ENCODE data around the gene CLEC17A. TPM values are rescaled to one million over a fixed set of nuclear protein-coding genes. Genes with fewer than 3 reads are reported as not detected.

The CLEC17A gene
- total RNA-seq, 1 donor from 2014 or later, result 0.09 TPM

DNA sequence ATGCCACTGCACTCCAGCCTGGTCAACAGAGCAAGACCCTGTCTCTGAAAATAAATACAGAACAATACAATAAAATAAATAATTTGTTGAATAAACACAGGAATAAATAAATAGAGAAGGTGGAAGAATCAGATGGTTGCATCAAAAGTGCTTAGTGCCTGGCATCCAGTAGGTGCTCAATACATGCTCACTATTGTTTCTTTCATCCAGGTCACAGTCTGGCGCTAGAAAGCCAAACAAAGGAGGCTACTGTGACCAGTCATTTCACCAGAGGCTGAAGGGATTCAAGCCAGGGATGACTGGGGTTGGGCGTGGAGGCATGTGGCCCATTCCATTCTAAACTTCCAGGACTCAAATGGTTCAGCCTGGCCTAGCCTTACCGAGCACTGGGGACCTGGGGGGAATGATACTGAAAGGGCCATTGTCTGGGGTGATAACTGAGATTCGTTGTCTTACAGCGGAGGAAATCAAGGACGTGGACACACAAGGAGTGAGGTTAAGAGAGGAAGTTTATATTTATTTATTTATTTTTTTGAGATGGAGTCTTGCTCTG lies 7.4 kb upstream of the CLEC17A start:
- no peak overlapping the region for H2AFZ ChIP-seq (ENCODE audit: low read depth, low read length)
- no peaks in the 10 kb centered on the region for H3K9me3 Mint-ChIP-seq (ENCODE audit: unreplicated experiment)
- FAIRE-seq, result no peak
- H3K4me1 ChIP-seq (ENCODE audit: insufficient read depth, low read length), result peaks cover 7% of the 10 kb centered on the region
- no peak for DNase-seq (ENCODE audit: low read depth)
- no peaks in the 10 kb centered on the region for H3K9me3 ChIP-seq (ENCODE audit: insufficient read depth, low read depth, low read length)
- H3K27me3 Mint-ChIP-seq (ENCODE audit: low read depth, unreplicated experiment), result no peaks in the 10 kb centered on the region
- H3K27ac Mint-ChIP-seq (ENCODE audit: unreplicated experiment), result no peak overlapping the region
- no peak overlapping the region for H3K4me2 ChIP-seq (ENCODE audit: low read length)
- no peak overlapping the region for H3K4me3 Mint-ChIP-seq (ENCODE audit: unreplicated experiment)
- H3K4me1 Mint-ChIP-seq (ENCODE audit: low read depth, unreplicated experiment), result peaks cover 2% of the 10 kb centered on the region
- no peak for TF ChIP-seq EZH2 (IDR thresholded peaks at IDR 0.05; ENCODE audit: insufficient read depth, low read length)
- no peak overlapping the region for H3K9ac ChIP-seq (ENCODE audit: low read length)
- H3K36me3 ChIP-seq (ENCODE audit: insufficient read depth, low read length), result no peaks in the 10 kb centered on the region
- H3K79me2 ChIP-seq (ENCODE audit: insufficient read depth, low read length), result peaks cover 14% of the 10 kb centered on the region
- H3K4me3 ChIP-seq (ENCODE audit: insufficient read depth, low read depth, low read length), result no peak overlapping the region
- no peak overlapping the region for H3K27ac ChIP-seq (ENCODE audit: low read depth, low read length)
- no peaks in the 10 kb centered on the region for H3K27me3 ChIP-seq (ENCODE audit: insufficient read depth, low read length)
- H3K36me3 Mint-ChIP-seq (ENCODE audit: low read depth, unreplicated experiment), result no peaks in the 10 kb centered on the region
- H4K20me1 ChIP-seq (ENCODE audit: insufficient read depth, low read length), result no peaks in the 10 kb centered on the region

DNA sequence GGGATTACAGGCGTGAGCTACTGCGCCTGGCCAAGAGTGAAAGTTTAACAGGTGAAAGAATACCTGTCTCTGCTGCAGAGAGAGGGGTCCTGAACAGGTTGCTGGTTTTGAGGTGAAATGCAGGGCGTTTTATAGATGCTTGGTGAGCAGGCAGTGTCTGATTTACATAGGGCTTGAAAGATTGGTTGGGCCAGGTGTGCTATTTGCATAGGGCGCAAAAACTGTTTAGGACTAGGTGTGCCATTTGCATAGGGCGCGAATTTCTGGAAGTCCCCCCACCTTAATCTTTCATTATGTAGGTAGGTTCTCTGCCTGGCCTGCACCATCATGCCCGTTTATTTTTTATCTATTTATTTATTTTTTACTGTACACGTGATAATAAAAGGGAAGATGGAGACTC lies 6.5 kb upstream of the CLEC17A start:
- DNase-seq (ENCODE audit: low read depth) (no peak), FAIRE-seq (no peak)
- H3K9ac ChIP-seq (ENCODE audit: low read length), result no peak overlapping the region
- Mint-ChIP-seq H3K4me1 (ENCODE audit: low read depth, unreplicated experiment) (no peaks in the 10 kb centered on the region), H3K27ac (ENCODE audit: unreplicated experiment) (no peak overlapping the region), H3K27me3 (ENCODE audit: low read depth, unreplicated experiment) (no peaks in the 10 kb centered on the region), H3K36me3 (ENCODE audit: low read depth, unreplicated experiment) (no peaks in the 10 kb centered on the region), H3K4me3 (ENCODE audit: unreplicated experiment) (no peak overlapping the region), H3K9me3 (ENCODE audit: unreplicated experiment) (no peaks in the 10 kb centered on the region)
- TF ChIP-seq, protein P1, sequence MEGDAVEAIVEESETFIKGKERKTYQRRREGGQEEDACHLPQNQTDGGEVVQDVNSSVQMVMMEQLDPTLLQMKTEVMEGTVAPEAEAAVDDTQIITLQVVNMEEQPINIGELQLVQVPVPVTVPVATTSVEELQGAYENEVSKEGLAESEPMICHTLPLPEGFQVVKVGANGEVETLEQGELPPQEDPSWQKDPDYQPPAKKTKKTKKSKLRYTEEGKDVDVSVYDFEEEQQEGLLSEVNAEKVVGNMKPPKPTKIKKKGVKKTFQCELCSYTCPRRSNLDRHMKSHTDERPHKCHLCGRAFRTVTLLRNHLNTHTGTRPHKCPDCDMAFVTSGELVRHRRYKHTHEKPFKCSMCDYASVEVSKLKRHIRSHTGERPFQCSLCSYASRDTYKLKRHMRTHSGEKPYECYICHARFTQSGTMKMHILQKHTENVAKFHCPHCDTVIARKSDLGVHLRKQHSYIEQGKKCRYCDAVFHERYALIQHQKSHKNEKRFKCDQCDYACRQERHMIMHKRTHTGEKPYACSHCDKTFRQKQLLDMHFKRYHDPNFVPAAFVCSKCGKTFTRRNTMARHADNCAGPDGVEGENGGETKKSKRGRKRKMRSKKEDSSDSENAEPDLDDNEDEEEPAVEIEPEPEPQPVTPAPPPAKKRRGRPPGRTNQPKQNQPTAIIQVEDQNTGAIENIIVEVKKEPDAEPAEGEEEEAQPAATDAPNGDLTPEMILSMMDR (IDR thresholded peaks at IDR 0.05; ENCODE audit: insufficient read depth, low read depth, low read length), result no peak
- no peak for TF ChIP-seq EZH2 (IDR thresholded peaks at IDR 0.05; ENCODE audit: insufficient read depth, low read length)
- no peak overlapping the region for H3K4me3 ChIP-seq (ENCODE audit: insufficient read depth, low read depth, low read length)
- H3K9me3 ChIP-seq (ENCODE audit: insufficient read depth, low read depth, low read length), result no peaks in the 10 kb centered on the region
- no peaks in the 10 kb centered on the region for H4K20me1 ChIP-seq (ENCODE audit: insufficient read depth, low read length)
- H2AFZ ChIP-seq (ENCODE audit: low read depth, low read length), result no peak overlapping the region
- no peaks in the 10 kb centered on the region for H3K27me3 ChIP-seq (ENCODE audit: insufficient read depth, low read length)
- H3K27ac ChIP-seq (ENCODE audit: low read depth, low read length), result no peak overlapping the region
- no peaks in the 10 kb centered on the region for H3K36me3 ChIP-seq (ENCODE audit: insufficient read depth, low read length)
- peaks cover 6% of the 10 kb centered on the region for H3K79me2 ChIP-seq (ENCODE audit: insufficient read depth, low read length)
- H3K4me2 ChIP-seq (ENCODE audit: low read length), result no peak overlapping the region
- no peaks in the 10 kb centered on the region for H3K4me1 ChIP-seq (ENCODE audit: insufficient read depth, low read length)

DNA sequence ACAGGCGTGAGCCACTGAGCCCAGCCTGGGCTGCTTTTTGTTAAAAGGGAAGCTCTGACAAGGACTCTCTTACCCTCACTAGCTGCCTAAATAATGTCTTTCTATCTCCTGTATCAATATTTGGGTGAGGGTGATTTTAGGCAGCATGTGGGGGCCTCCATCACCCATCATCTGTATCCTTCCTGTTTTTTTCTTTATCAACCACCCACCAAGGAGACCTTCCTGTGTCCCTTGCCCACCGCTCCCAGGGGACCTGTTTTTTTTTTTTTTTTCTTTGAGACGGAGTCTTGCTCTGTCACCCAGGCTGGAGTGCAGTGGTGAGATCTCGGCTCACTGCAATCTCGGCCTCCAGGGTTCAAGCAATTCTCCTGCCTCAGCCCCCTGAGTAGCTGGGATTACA lies 5.6 kb upstream of the CLEC17A start:
- DNase-seq (ENCODE audit: low read depth) (no peak), FAIRE-seq (no peak)
- Histone ChIP-seq H3K4me1 (ENCODE audit: insufficient read depth, low read length) (no peaks in the 10 kb centered on the region), H2AFZ (ENCODE audit: low read depth, low read length) (no peak overlapping the region), H4K20me1 (ENCODE audit: insufficient read depth, low read length) (no peaks in the 10 kb centered on the region), H3K36me3 (ENCODE audit: insufficient read depth, low read length) (no peaks in the 10 kb centered on the region), H3K27me3 (ENCODE audit: insufficient read depth, low read length) (no peaks in the 10 kb centered on the region), H3K79me2 (ENCODE audit: insufficient read depth, low read length) (no peaks in the 10 kb centered on the region), H3K4me3 (ENCODE audit: insufficient read depth, low read depth, low read length) (no peak overlapping the region), H3K27ac (ENCODE audit: low read depth, low read length) (no peak overlapping the region), H3K9ac (ENCODE audit: low read length) (no peak overlapping the region), H3K9me3 (ENCODE audit: insufficient read depth, low read depth, low read length) (no peaks in the 10 kb centered on the region), H3K4me2 (ENCODE audit: low read length) (no peak overlapping the region)
- H3K36me3 Mint-ChIP-seq (ENCODE audit: low read depth, unreplicated experiment), result no peaks in the 10 kb centered on the region
- no peak overlapping the region for H3K27ac Mint-ChIP-seq (ENCODE audit: unreplicated experiment)
- H3K4me3 Mint-ChIP-seq (ENCODE audit: unreplicated experiment), result no peak overlapping the region
- no peaks in the 10 kb centered on the region for H3K4me1 Mint-ChIP-seq (ENCODE audit: low read depth, unreplicated experiment)
- H3K27me3 Mint-ChIP-seq (ENCODE audit: low read depth, unreplicated experiment), result no peaks in the 10 kb centered on the region
- TF ChIP-seq, protein P1 (IDR thresholded peaks at IDR 0.05; ENCODE audit: insufficient read depth, low read depth, low read length), result no peak
- TF ChIP-seq EZH2 (IDR thresholded peaks at IDR 0.05; ENCODE audit: insufficient read depth, low read length), result no peak
- H3K9me3 Mint-ChIP-seq (ENCODE audit: unreplicated experiment), result no peaks in the 10 kb centered on the region
